ENCODE data around the gene VWA3A. TPM values are rescaled to one million over a fixed set of nuclear protein-coding genes. Genes with fewer than 3 reads are reported as not detected.
"Not testable (repeated sequence)": the region's sequence is repeated elsewhere in the genome, so short reads cannot be mapped to it uniquely, and the experiment has no call there.

VWA3A gene
- total and polyA plus RNA-seq, 2 experiments from 2014 or later, result 0.45 TPM; not detected in 1

GRCh38 chr16:22128537-22128936, 36.2 kb downstream of the VWA3A start:
- H3K27me3 Mint-ChIP-seq (ENCODE audit: insufficient read depth, low read depth, poor library complexity); DNase-seq (ENCODE audit: low spot score); H3K4me2 ChIP-seq; H4K20me1 ChIP-seq (replicated peaks; ENCODE audit: insufficient read depth); H3K4me3 ChIP-seq; H3K27ac ChIP-seq (ENCODE audit: low read depth); H3K27me3 ChIP-seq (ENCODE audit: insufficient read depth); H3K9me3 Mint-ChIP-seq; ATAC-seq; H3K36me3 ChIP-seq (ENCODE audit: insufficient read depth); H3K4me3 Mint-ChIP-seq; H2AFZ ChIP-seq; H3K9me2 ChIP-seq (ENCODE audit: insufficient read depth); H3K4me1 ChIP-seq (ENCODE audit: insufficient read depth); H3K4me1 Mint-ChIP-seq; H3K79me2 ChIP-seq (replicated peaks; ENCODE audit: insufficient read depth); H3F3A ChIP-seq (replicated peaks; ENCODE audit: low read depth); H3K36me3 Mint-ChIP-seq (ENCODE audit: low read depth); H3K27ac Mint-ChIP-seq: not testable (repeated sequence)

GRCh38 chr16:22130528-22130927, 38.2 kb downstream of the VWA3A start:
- Histone ChIP-seq H4K20me1 (replicated peaks; ENCODE audit: insufficient read depth) (no peaks in the 10 kb centered on the region), H3K4me2 (no peak overlapping the region), H3K4me3 (no peak overlapping the region), H3K27ac (ENCODE audit: low read depth) (no peak overlapping the region), H3K36me3 (ENCODE audit: insufficient read depth) (no peaks in the 10 kb centered on the region), H3K79me2 (replicated peaks; ENCODE audit: insufficient read depth) (no peaks in the 10 kb centered on the region), H2AFZ (no peak overlapping the region), H3F3A (replicated peaks; ENCODE audit: low read depth) (no peaks in the 10 kb centered on the region), H3K27me3 (ENCODE audit: insufficient read depth) (no peaks in the 10 kb centered on the region), H3K4me1 (ENCODE audit: insufficient read depth) (no peaks in the 10 kb centered on the region), H3K9me2 (ENCODE audit: insufficient read depth) (no peaks in the 10 kb centered on the region)
- Mint-ChIP-seq H3K4me1 (no peaks in the 10 kb centered on the region), H3K27ac (no peak overlapping the region), H3K4me3 (no peak overlapping the region), H3K9me3 (no peaks in the 10 kb centered on the region), H3K36me3 (ENCODE audit: low read depth) (no peaks in the 10 kb centered on the region), H3K27me3 (ENCODE audit: insufficient read depth, low read depth, poor library complexity) (peaks cover 2% of the 10 kb centered on the region)
- no peak for ATAC-seq
- TF ChIP-seq ETS1 (IDR thresholded peaks at IDR 0.05) (no peak), NANOG (IDR thresholded peaks at IDR 0.05; ENCODE audit: borderline replicate concordance) (no peak), ZNF331 (CRISPR knock-in tag; IDR thresholded peaks at IDR 0.05; ENCODE audit: low read depth) (no peak), ZNF114 (CRISPR knock-in tag; IDR thresholded peaks at IDR 0.05) (no peak), STAT1 (IDR thresholded peaks at IDR 0.05; ENCODE audit: unreplicated experiment) (no peak), EZH2phosphoT487 (IDR thresholded peaks at IDR 0.05; ENCODE audit: unreplicated experiment) (no peak)
- DNase-seq (ENCODE audit: low spot score), result no peak

GRCh38 chr16:22132801-22133200, 40.5 kb downstream of the VWA3A start:
- no peak overlapping the region for H3K27ac Mint-ChIP-seq
- no peak overlapping the region for H3K4me2 ChIP-seq
- no peak for DNase-seq (ENCODE audit: low spot score)

More at GRCh38 chr16:22132801-22133200, 40.5 kb downstream of the VWA3A start:
- Mint-ChIP-seq H3K9me3 (no peaks in the 10 kb centered on the region), H3K4me1 (peaks cover 7% of the 10 kb centered on the region), H3K4me3 (no peak overlapping the region), H3K27me3 (ENCODE audit: insufficient read depth, low read depth, poor library complexity) (peaks cover 2% of the 10 kb centered on the region), H3K36me3 (ENCODE audit: low read depth) (no peaks in the 10 kb centered on the region)
- Histone ChIP-seq H2AFZ (no peak overlapping the region), H3K4me1 (ENCODE audit: insufficient read depth) (no peaks in the 10 kb centered on the region), H3K27ac (ENCODE audit: low read depth) (no peak overlapping the region), H4K20me1 (replicated peaks; ENCODE audit: insufficient read depth) (no peaks in the 10 kb centered on the region), H3K4me3 (no peak overlapping the region), H3K79me2 (replicated peaks; ENCODE audit: insufficient read depth) (no peaks in the 10 kb centered on the region), H3K9me2 (ENCODE audit: insufficient read depth) (no peaks in the 10 kb centered on the region), H3F3A (replicated peaks; ENCODE audit: low read depth) (no peaks in the 10 kb centered on the region), H3K36me3 (ENCODE audit: insufficient read depth) (no peaks in the 10 kb centered on the region), H3K27me3 (ENCODE audit: insufficient read depth) (no peaks in the 10 kb centered on the region)
- no peak for TF ChIP-seq ETS1 (IDR thresholded peaks at IDR 0.05)
- no peak for TF ChIP-seq ZNF331 (CRISPR knock-in tag; IDR thresholded peaks at IDR 0.05; ENCODE audit: low read depth)
- TF ChIP-seq NANOG (IDR thresholded peaks at IDR 0.05; ENCODE audit: borderline replicate concordance), result no peak
- no peak for ATAC-seq
